HEK293 (cell line): ENCODE results near the gene ABCC10.

Experiments
- OVOL3 ChIP-seq: fragments of 450-650 bp; formaldehyde crosslinking; IDR thresholded peaks from 2 replicates; pipeline ENCODE4 v1.5.1; 2016; ENCODE audit warnings: missing biosample characterization, missing genetic modification characterization
- ZBTB8A ChIP-seq: fragments of 450-650 bp; formaldehyde crosslinking; IDR thresholded peaks from 2 replicates; pipeline ENCODE4 v1.5.1; 2016; ENCODE audit warnings: missing biosample characterization, missing genetic modification characterization
- ZNF239 ChIP-seq: fragments of 450-650 bp; formaldehyde crosslinking; IDR thresholded peaks from 2 replicates; pipeline ENCODE4 v1.5.1; 2016; ENCODE audit warnings: missing biosample characterization, missing genetic modification characterization
- ZNF292 ChIP-seq: fragments of 450-650 bp; formaldehyde crosslinking; IDR thresholded peaks from 2 replicates; pipeline ENCODE4 v1.5.1; 2016; ENCODE audit warnings: low read depth, missing biosample characterization, missing genetic modification characterization, borderline replicate concordance
- ZNF341 ChIP-seq: fragments of 450-650 bp; formaldehyde crosslinking; IDR thresholded peaks from 2 replicates; pipeline ENCODE4; 2016; ENCODE audit warnings: low read depth, missing biosample characterization, missing genetic modification characterization
- ZNF416 ChIP-seq: fragments of 450-650 bp; formaldehyde crosslinking; IDR thresholded peaks from 2 replicates; pipeline ENCODE4 v1.5.1; 2016; ENCODE audit warnings: missing biosample characterization, missing genetic modification characterization
- ZNF610 ChIP-seq: fragments of 450-650 bp; formaldehyde crosslinking; IDR thresholded peaks from 2 replicates; pipeline ENCODE4 v1.5.1; 2016; ENCODE audit warnings: missing biosample characterization, missing genetic modification characterization, borderline replicate concordance
- ZNF658 ChIP-seq: fragments of 450-650 bp; formaldehyde crosslinking; IDR thresholded peaks from 2 replicates; pipeline ENCODE4; 2016; ENCODE audit warnings: missing biosample characterization, missing genetic modification characterization
- TF ChIP-seq, protein P1 (sequence below): fragments of 450-650 bp; formaldehyde crosslinking; IDR thresholded peaks from 2 replicates; pipeline ENCODE4 v1.5.1; 2016; ENCODE audit warnings: missing biosample characterization, missing genetic modification characterization
- TF ChIP-seq, protein P2 (sequence below): fragments of 450-650 bp; formaldehyde crosslinking; IDR thresholded peaks from 2 replicates; pipeline ENCODE4 v1.5.1; 2016; ENCODE audit warnings: missing biosample characterization, missing genetic modification characterization

DNA sequence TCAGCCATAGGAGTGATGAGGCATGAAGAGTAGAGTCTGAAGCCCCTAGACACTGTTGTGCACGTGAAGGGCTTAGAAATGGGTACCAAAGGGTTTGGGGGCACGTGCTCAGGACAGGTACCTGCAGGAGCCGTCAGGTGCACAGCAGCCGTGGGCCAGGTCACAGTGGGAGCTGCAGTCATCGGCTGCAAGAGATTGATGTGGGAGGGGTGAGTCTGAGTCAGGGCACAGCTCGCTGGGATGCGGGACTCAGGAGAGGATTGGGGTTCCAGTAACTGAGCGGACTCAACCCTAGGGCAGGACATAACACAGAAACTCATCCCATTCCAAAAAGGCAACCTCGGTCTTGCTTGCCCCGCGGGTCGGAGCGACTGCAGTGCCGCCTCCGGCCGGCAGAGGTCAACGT is 27.0 kb downstream of the ABCC10 start:
- TF ChIP-seq ZNF610 (tag by site-specific recombination) (no peak), ZNF292 (tag by site-specific recombination) (no peak), OVOL3 (tag by site-specific recombination) (no peak), ZNF416 (tag by site-specific recombination) (no peak), ZNF658 (tag by site-specific recombination) (no peak), ZNF341 (tag by site-specific recombination) (no peak), ZNF239 (tag by site-specific recombination) (no peak), ZBTB8A (no peak)
- TF ChIP-seq, protein P1, sequence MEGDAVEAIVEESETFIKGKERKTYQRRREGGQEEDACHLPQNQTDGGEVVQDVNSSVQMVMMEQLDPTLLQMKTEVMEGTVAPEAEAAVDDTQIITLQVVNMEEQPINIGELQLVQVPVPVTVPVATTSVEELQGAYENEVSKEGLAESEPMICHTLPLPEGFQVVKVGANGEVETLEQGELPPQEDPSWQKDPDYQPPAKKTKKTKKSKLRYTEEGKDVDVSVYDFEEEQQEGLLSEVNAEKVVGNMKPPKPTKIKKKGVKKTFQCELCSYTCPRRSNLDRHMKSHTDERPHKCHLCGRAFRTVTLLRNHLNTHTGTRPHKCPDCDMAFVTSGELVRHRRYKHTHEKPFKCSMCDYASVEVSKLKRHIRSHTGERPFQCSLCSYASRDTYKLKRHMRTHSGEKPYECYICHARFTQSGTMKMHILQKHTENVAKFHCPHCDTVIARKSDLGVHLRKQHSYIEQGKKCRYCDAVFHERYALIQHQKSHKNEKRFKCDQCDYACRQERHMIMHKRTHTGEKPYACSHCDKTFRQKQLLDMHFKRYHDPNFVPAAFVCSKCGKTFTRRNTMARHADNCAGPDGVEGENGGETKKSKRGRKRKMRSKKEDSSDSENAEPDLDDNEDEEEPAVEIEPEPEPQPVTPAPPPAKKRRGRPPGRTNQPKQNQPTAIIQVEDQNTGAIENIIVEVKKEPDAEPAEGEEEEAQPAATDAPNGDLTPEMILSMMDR (tag by site-specific recombination) = no peak
- TF ChIP-seq, protein P2, sequence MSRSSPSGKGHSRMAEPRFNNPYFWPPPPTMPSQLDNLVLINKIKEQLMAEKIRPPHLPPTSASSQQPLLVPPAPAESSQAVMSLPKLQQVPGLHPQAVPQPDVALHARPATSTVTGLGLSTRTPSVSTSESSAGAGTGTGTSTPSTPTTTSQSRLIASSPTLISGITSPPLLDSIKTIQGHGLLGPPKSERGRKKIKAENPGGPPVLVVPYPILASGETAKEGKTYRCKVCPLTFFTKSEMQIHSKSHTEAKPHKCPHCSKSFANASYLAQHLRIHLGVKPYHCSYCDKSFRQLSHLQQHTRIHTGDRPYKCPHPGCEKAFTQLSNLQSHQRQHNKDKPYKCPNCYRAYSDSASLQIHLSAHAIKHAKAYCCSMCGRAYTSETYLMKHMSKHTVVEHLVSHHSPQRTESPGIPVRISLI (tag by site-specific recombination) = no peak
